ENCODE measurements around the gene EFNA5.
"Not testable (repeated sequence)": the region's sequence is repeated elsewhere in the genome, so short reads cannot be mapped to it uniquely, and the experiment has no call there.

Gene EFNA5

DNA sequence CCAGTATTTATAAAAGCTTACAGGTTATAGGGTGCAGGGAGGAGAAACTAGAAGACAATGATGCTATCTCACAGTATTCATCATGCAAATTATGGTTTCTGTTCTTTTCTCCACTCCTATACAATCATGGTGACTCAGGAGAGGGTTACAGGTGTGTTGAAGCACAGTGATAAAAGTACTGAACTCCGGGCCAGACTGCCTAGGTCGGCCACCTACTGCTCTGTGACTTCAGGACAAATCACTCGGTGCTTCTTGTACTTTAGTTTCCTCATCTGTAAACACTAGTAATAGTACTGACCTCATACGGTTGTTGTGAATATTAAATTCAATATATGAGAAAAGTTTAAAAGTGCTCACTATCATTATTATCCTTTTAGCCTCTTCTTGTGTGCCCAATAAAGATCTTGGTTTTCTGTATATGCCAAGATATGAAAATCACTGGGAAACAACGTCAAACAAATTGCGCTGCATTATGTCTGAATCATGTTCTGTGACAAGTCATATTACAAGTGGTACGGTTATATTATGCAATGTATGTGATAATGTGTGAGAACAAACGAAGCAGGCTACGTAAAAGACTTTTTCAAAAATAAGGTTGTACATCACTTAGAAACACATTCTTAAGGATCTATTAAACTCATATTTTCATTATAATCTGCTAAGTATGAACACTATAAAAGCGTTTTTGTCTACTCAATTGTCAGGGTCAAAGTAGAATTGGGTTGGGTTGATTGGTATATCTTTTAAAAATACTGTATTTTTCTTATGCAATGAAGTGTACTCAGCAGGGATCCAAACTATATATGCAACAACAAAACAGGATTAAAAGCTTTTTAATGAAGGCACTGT, 153.3 kb downstream of the EFNA5 start:
- no peak for DNase-seq

GRCh38 chr5:107516452-107517184, 154.1 kb downstream of the EFNA5 start:
- peak; percentile 35 for DNase-seq

GRCh38 chr5:107515521-107516080, 155.1 kb downstream of the EFNA5 start:
- DNase-seq = no peak

GRCh38 chr5:107514305-107514704, 156.4 kb downstream of the EFNA5 start:
- DNase-seq = no peak

DNA sequence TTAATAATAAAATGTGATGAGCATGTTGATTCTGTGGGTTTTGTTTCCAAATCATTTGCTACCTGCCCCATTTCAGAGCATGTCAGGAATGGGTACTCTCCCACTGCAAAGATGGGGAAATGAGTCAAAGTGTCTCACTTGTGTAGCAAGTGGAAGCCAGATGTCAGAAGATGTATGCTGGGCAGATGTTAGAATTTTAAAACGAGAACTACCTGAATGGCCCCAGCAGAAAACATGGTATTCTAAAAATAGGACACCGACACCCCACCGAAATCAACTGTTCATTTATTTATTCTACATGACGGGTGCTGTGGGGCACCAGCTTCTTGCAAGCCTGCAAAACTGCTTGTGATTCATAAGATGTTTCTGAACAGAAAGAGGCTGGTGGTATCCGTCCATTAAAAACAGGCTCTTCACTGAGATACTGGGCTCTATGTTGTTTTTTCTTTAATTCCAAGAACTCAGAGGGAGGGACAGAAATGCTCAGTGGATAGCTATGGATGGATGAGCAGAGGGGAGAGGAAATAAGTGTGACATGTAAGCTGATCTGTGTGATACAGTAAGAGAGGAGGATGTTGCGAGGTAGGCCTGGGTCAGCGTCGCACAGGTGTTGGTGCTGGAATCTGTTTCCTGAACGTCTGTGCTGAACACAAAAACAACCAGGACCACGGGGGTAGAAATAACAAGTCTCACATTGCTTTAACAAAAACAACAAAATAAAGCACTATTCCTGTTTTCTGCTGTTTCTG, 157.2 kb downstream of the EFNA5 start:
- peak; percentile 9 for DNase-seq

DNA sequence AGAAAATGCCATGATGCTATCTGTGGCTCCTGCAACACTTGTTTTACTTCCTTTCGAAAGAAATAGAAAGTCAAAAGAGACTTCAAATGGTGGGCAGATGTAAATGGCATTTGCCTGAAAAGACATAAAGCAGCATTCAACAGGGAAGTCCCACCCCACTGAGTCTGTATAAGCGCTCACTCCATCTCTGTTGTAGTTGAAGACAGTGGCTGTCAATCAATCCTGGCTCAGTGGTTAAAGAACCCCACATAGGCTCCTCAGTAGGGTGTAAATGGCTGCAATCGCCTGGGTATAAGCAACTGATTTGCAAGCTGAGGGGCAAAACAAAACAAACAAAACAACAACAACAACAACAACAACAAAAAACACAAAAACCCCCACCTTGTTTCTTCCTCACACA, 158.7 kb downstream of the EFNA5 start:
- no peak for DNase-seq

DNA sequence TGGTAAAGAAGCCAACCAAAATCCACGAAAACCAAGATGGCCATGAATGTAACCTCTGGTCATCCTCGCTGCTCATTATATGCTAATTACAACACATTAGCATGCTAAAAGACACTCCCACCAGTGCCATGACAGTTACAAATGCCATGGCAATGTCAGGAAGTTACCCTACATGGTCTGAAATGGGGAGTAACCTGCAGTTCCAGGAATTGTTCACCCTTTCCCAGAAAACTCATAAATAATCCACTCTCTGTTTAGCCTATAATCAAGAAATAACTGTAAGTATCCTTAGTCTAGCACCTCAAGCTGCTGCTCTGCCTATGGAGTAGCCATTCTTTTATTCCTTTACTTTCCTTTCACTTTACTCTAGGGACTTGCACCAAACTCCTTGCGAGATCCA, 160.6 kb downstream of the EFNA5 start:
- no peak for DNase-seq

- DNase-seq = no peak
These were observed 162.6 kb downstream of the EFNA5 start for GRCh38 chr5:107508097-107508496.

DNA sequence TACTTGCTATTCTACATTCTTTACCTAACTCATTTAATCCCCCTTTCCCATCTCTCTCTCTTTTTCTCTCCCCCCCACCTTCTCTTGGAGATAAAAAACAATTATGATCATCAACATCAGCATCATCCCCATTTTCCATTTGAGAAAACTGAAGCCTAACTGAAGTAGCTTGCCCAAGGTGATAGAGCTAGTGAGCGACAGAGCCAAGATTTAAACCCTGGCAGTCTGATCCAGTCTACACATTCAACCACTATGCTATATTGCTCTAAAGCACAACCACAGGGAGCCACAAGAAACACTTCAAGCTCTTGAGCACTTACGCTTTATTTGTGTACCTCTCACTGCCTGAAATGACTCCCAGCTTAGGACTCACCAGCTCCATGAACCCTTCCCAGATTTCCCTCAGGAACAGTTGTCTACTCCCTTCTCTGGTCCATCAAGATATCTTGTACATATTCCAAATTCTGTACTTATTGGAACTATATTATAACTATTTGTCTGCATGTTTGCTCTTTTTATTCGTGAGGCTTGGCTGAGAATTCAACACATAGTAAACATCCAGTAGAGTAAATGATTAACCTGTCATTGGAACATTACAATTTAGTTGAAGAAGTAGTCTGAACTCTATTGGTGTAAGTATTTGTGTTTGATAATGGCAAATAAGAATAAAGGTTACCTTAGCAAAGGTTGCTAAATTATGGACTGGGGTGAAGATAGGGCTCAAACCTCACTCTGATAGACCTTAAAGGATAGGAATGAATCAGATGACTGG, 164.8 kb downstream of the EFNA5 start:
- no peak for DNase-seq

GRCh38 chr5:107504424-107504823, 166.3 kb downstream of the EFNA5 start:
- no peak for DNase-seq

GRCh38 chr5:107502676-107503060, 168.1 kb downstream of the EFNA5 start:
- DNase-seq = no peak

- DNase-seq = peak; percentile 49
These were observed 168.6 kb downstream of the EFNA5 start for GRCh38 chr5:107501965-107502675.

GRCh38 chr5:107500840-107501239, 169.9 kb downstream of the EFNA5 start:
- DNase-seq = no peak

GRCh38 chr5:107500347-107500746, 170.4 kb downstream of the EFNA5 start:
- DNase-seq = no peak

DNA sequence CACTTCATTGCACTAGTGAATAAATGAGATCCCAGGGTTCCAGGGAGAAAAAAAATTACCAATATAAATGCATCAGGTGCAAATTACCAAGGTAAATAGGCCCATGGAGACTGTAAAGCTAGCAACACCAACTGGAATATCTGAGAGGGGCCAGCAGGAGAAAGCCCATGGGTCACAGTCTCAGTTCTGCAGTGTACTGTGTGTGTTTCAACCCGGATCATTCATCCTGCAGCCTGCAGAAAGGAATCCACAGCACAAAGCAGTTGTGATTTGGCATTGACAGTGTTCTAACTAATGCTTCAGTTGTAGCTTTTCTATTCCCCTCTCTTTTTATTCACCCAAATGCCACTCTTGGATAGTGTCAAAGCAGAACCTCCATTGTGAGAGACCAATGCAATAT, 171.0 kb downstream of the EFNA5 start:
- no peak for DNase-seq

DNA sequence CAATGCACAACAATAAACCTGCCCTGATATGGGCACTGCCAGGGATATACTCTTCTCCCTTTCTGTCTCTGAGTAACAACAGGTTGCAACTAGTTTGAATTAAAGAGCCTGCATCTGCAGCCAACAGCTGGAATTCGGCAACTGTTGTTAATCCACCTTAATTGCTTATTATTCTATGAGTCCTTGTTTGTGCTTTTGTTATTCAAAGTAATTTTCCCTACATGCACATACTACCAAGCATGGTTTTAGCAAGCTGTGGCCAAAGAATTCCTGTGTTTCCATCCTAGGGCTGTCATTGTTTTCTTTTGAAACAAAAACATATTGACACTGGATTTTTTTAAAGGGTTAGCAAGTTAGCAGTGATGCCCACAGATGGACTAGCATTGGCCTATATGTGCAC, 171.5 kb downstream of the EFNA5 start:
- DNase-seq = no peak

DNA sequence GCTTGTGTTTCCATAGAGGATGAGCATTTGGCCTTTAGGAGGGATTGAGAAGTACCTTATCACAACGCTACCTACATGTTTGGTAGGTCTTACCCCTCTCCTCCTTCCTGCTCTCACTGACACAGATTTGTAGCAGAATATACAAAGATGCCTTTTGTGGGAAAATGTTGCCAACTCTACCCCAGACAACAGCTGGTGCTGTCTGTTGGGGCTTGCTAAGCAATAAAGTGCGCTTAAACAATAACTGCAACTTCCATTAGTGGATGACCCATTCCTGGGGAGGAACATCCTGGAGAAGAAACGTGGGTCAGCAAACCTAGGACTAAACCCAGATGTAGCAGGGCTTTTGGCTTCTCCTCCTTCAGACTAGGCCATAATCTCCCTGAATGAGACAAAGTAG, 174.3 kb downstream of the EFNA5 start:
- DNase-seq = no peak

GRCh38 chr5:107494129-107494528, 176.6 kb downstream of the EFNA5 start:
- not testable (repeated sequence) for DNase-seq

DNA sequence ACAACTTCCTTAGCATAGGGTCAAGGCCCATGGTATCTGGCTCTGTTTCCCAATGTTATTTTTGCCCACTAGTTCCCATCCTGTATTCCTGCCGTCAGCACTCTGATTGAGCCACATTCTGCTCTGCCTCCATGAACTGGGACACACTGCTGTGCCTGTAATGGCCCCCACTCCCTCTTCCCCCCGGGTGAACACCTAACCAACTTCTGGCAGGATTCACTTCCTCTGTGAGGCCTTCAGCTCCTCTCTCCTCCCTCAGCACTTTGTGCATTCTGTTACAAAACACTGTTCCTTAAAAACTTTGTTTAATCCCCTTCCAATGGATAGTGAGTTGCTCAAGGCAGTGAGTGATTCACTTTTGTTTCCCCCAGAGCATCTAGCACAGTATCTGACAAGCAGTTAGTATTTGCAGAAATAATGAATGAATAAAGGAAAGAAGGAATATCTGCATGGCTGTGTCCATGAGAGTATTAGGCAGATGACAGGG, 183.6 kb downstream of the EFNA5 start:
- no peak for DNase-seq

DNA sequence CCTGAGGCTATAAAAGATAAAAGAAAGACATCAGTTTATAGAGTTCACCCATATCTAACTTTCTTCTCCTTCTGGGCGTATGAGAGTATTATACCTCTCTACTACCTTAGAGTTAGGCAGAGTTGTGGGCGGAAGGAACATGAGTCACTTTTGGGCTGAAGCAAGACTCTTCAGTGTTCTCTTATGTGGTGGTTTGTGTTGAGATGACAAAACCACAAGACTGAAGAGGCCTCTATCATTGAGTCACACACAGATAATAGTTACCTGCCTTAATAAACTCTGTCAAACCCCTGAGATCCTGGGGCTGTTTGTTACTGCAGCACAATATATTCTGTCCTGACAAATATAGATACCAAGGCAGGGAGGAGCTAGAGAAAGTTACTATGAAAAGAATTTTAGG, 184.2 kb downstream of the EFNA5 start:
- DNase-seq = peak; percentile 15

DNA sequence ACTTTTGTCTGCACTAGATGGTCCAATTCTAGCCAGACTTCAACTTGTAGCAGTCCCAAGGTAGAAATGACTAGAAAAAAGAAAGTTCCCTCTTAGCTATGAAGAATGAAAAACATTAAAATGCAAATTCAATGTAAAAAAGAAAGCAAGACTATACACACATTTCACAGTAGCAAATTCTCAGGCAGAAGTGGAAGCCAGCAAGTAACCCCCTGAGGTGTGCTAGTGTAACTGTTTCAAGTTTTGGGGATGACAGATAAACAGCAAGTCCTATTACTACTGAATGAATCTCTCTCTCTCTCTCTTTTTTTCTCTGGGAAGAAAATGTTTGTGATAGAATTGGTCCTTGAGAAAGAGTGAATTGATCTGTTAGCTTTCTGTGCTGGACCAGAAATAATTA, 185.6 kb downstream of the EFNA5 start:
- no peak for DNase-seq

Data from fibroblast of skin of back (primary cell).